Measurements from ENCODE around the gene VSTM2B. TPM values are rescaled to one million over a fixed set of nuclear protein-coding genes. Genes with fewer than 3 reads are reported as not detected.

VSTM2B gene
- total and polyA plus RNA-seq, 4 donors: not detected

DNA sequence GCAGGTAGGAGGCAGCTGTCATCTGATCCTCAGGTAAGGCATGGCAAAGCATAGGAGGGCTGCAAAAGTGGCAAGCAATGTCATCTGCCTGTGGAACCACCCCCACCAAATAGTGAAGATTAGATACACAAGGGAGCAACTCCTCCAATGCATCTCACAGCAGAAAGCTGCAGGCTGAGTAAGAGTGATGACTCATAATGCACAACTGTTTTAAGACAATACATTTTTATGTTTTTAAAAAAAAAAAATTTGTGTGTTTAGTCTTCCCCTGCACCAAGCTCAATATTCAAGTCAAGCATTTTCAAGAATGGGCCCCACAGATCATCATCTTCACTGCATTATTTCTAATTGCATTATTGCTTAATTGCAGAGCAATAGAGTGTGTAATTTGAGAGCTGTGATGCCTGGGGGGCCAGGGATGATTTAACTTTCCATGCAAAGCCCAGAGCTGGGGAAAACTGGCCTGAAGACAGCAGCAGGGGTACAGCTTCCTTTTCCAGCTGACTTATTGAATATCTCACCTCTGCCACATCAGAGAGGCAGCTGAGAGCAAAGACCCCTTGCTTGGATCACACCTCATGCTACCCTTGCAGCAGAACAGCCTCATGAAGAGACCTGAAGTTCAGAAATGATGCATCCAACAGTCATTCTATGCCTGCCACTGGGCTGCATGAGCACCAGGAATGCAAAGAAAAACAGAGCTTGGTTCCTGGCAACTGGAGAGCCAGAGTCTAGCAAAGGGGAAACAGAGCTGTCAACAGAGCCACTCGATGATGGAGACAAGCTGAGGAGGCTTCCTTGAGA is 57.6 kb downstream of the VSTM2B start:
- no peak for TF ChIP-seq RAD21 (IDR thresholded peaks at IDR 0.05)
- TF ChIP-seq, protein P1, sequence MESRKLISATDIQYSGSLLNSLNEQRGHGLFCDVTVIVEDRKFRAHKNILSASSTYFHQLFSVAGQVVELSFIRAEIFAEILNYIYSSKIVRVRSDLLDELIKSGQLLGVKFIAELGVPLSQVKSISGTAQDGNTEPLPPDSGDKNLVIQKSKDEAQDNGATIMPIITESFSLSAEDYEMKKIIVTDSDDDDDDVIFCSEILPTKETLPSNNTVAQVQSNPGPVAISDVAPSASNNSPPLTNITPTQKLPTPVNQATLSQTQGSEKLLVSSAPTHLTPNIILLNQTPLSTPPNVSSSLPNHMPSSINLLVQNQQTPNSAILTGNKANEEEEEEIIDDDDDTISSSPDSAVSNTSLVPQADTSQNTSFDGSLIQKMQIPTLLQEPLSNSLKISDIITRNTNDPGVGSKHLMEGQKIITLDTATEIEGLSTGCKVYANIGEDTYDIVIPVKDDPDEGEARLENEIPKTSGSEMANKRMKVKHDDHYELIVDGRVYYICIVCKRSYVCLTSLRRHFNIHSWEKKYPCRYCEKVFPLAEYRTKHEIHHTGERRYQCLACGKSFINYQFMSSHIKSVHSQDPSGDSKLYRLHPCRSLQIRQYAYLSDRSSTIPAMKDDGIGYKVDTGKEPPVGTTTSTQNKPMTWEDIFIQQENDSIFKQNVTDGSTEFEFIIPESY (IDR thresholded peaks at IDR 0.05): no peak
- no peak for TF ChIP-seq YY1 (IDR thresholded peaks at IDR 0.05)
- TF ChIP-seq JUND (IDR thresholded peaks at IDR 0.05): no peak
- TF ChIP-seq NR2F2 (IDR thresholded peaks at IDR 0.05): no peak
- TF ChIP-seq EGR1 (IDR thresholded peaks at IDR 0.05; ENCODE audit: low read depth in 2 of 2): no peak
- no peak for TF ChIP-seq FOXA2 (IDR thresholded peaks at IDR 0.05)
- no peak for TF ChIP-seq RXRA (IDR thresholded peaks at IDR 0.05)
- TF ChIP-seq CTCF (IDR thresholded peaks at IDR 0.05; ENCODE audit: low read depth, low read length, missing input control): no peak
- TF ChIP-seq HNF4A (conservative IDR thresholded peaks at IDR 0.05): no peak
- H3K4me3 ChIP-seq (ENCODE audit: low read depth in 1 of 3, low read length in 3 of 3): no peak overlapping the region
- no peak overlapping the region for H3K9ac ChIP-seq (ENCODE audit: low read depth in 1 of 2, low read length in 2 of 2)
- no peaks in the 10 kb centered on the region for H3K4me1 ChIP-seq (ENCODE audit: control insufficient read depth in 4 of 4, insufficient read depth in 4 of 4, low read length in 3 of 4)
- H3K36me3 ChIP-seq (ENCODE audit: control insufficient read depth in 4 of 4, insufficient read depth in 3 of 4, low read depth in 1 of 4, low read length in 3 of 4): no peaks in the 10 kb centered on the region
- H3K9me3 ChIP-seq (ENCODE audit: control insufficient read depth in 4 of 4, low read length in 3 of 4): peaks cover 0 to 3% (median 1%) of the 10 kb centered on the region in 4 donors
- H3K27me3 ChIP-seq (ENCODE audit: control insufficient read depth in 4 of 4, insufficient read depth in 4 of 4, low read length in 3 of 4): peaks cover 0 to 12% (median 1%) of the 10 kb centered on the region in 4 donors
- WGBS: 60% methylated on average over 1 of the region's 1 CpG
- no peak overlapping the region for H3K27ac ChIP-seq (ENCODE audit: low read depth in 1 of 2, low read length in 2 of 2)
- no peak for DNase-seq (ENCODE audit: low spot score)

- H3K27me3 ChIP-seq (ENCODE audit: control insufficient read depth in 4 of 4, insufficient read depth in 4 of 4, low read length in 3 of 4): peaks cover 0 to 10% (median 1%) of the 10 kb centered on the region in 4 donors
- no peak for DNase-seq (ENCODE audit: low spot score)
- no peak overlapping the region for H3K9ac ChIP-seq (ENCODE audit: low read depth in 1 of 2, low read length in 2 of 2)
- WGBS: 51% methylated on average over 2 of the region's 2 CpGs
- H3K9me3 ChIP-seq (ENCODE audit: control insufficient read depth in 4 of 4, low read length in 3 of 4): peaks cover 0 to 3% (median under 1%) of the 10 kb centered on the region in 4 donors
- H3K4me1 ChIP-seq (ENCODE audit: control insufficient read depth in 4 of 4, insufficient read depth in 4 of 4, low read length in 3 of 4): no peaks in the 10 kb centered on the region
- TF ChIP-seq REST (IDR thresholded peaks at IDR 0.05) (no peak), HNF4A (conservative IDR thresholded peaks at IDR 0.05) (no peak), FOXA2 (IDR thresholded peaks at IDR 0.05) (no peak), JUND (IDR thresholded peaks at IDR 0.05) (no peak), CTCF (IDR thresholded peaks at IDR 0.05; ENCODE audit: low read depth, low read length, missing input control) (no peak), RAD21 (IDR thresholded peaks at IDR 0.05) (no peak), HNF4G (IDR thresholded peaks at IDR 0.05) (no peak), GABPA (IDR thresholded peaks at IDR 0.05 in 1 of 2, conservative IDR thresholded peaks at IDR 0.05 in 1 of 2) (no peak), FOXA1 (IDR thresholded peaks at IDR 0.05) (no peak), TAF1 (conservative IDR thresholded peaks at IDR 0.05) (no peak), SP1 (IDR thresholded peaks at IDR 0.05) (no peak), NR2F2 (IDR thresholded peaks at IDR 0.05) (no peak), EGR1 (IDR thresholded peaks at IDR 0.05; ENCODE audit: low read depth in 2 of 2) (no peak), RXRA (IDR thresholded peaks at IDR 0.05) (no peak), YY1 (IDR thresholded peaks at IDR 0.05) (no peak)
- TF ChIP-seq, protein P1 (IDR thresholded peaks at IDR 0.05): no peak
- TF ChIP-seq, protein P2, sequence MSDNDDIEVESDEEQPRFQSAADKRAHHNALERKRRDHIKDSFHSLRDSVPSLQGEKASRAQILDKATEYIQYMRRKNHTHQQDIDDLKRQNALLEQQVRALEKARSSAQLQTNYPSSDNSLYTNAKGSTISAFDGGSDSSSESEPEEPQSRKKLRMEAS (IDR thresholded peaks at IDR 0.05): no peak
- TF ChIP-seq, protein P3, sequence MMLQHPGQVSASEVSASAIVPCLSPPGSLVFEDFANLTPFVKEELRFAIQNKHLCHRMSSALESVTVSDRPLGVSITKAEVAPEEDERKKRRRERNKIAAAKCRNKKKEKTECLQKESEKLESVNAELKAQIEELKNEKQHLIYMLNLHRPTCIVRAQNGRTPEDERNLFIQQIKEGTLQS (IDR thresholded peaks at IDR 0.05): no peak
- H3K27ac ChIP-seq (ENCODE audit: low read depth in 1 of 2, low read length in 2 of 2): no peak overlapping the region
- H3K36me3 ChIP-seq (ENCODE audit: control insufficient read depth in 4 of 4, insufficient read depth in 3 of 4, low read depth in 1 of 4, low read length in 3 of 4): no peaks in the 10 kb centered on the region
- H3K4me3 ChIP-seq (ENCODE audit: low read depth in 1 of 3, low read length in 3 of 3): no peak overlapping the region
These were observed 60.6 kb downstream of the VSTM2B start for GRCh38 chr19:29586401-29586800.
